Thyroid gland (tissue), 4 donors: Measurements from ENCODE around the gene MRM2. TPM values are rescaled to one million over a fixed set of nuclear protein-coding genes. Genes with fewer than 3 reads are reported as not detected.

Source experiments
- DNase-seq, 2 donors: peaks; one replicate each; pipeline ENCODE4 v3.0.0-alpha.2; 2019
- H3K27ac ChIP-seq, 3 donors: fragments of 200-600 bp; sonication (generic); 1 replicate in 2 of 3; 2 replicates in 1 of 3; pipeline ENCODE4 v1.5.1; 2016 to 2019; ENCODE audit warnings: mild to moderate bottlenecking in 1 of 3, moderate library complexity in 1 of 3
- H3K27me3 ChIP-seq: fragments of 200-600 bp; sonication (generic); one replicate; pipeline ENCODE4 v1.5.1; 2019
- H3K36me3 ChIP-seq, 2 donors: fragments of 200-600 bp; sonication (generic); one replicate each; pipeline ENCODE4 v1.5.1; 2016 to 2019
- H3K4me1 ChIP-seq, 2 donors: fragments of 200-600 bp; sonication (generic); one replicate each; pipeline ENCODE4 v1.5.1; 2017 to 2019
- H3K4me3 ChIP-seq, 3 donors: fragments of 200-600 bp; sonication (generic); replicated peaks in 1 of 3; 1 replicate in 2 of 3; 2 replicates in 1 of 3; pipeline ENCODE4 v1.5.1; 2016; ENCODE audit warnings: mild to moderate bottlenecking in 1 of 3
- H3K9me3 ChIP-seq: fragments of 200-600 bp; sonication (generic); one replicate; pipeline ENCODE4 v1.5.1; 2017
- CTCF ChIP-seq, 6 experiments: fragments of 200-600 bp in 3 of 6; fragments of 450-650 bp in 3 of 6; sonication (generic) in 3 of 6; IDR thresholded peaks; one replicate each; pipeline ENCODE4 v1.5.1; 2016 to 2019; ENCODE audit warnings: antibody characterized with exemption in 6 of 6, mild to moderate bottlenecking in 2 of 6, inconsistent platforms in 1 of 6, moderate library complexity in 1 of 6
- POLR2A ChIP-seq, 2 donors: fragments of 450-650 bp; IDR thresholded peaks; one replicate each; pipeline ENCODE4 v1.6.1; 2017; ENCODE audit warnings: antibody characterized with exemption in 2 of 2, mild to moderate bottlenecking in 2 of 2, moderate library complexity in 1 of 2
- WGBS, 2 donors: methylation state at CpG; one replicate each; pipeline ENCODE4 v1.1.5; 2017; 5-methylcytosine and 5-hydroxymethylcytosine counted together
- intact Hi-C: fragments of 100-400 bp; cut with DNase I; formaldehyde crosslinking; loops from one replicate; pipeline ENCODE4 v1.15.1; 2023
- total RNA-seq, 4 donors: library from RNA; depleted of rRNA; stranded (reverse); fragments of >200 nt; gene quantifications; one replicate each; pipeline ENCODE4 v1.2.3, GENCODE V29; 2016

The MRM2 gene
- total RNA-seq: 10 to 100 TPM; 14.7 to 23.8 (median 18.2) TPM

- H3K36me3 ChIP-seq: peaks cover 13 to 19% of the 10 kb centered on the region in 2 donors
- peak within 1 kb of the TSS in 2 of 3 donors; percentile 43 to 53 for H3K27ac ChIP-seq
- TF ChIP-seq POLR2A (IDR thresholded peaks at IDR 0.05) (peak in 1 of 2 donors; percentile 75), CTCF (IDR thresholded peaks at IDR 0.05) (no peak)
- peak within 1 kb of the TSS; percentile 68 to 97 (median 82) for H3K4me3 ChIP-seq
- H3K9me3 ChIP-seq: no peaks in the 10 kb centered on the region
- 2% methylated on average over 26 to 27 of the region's 81 CpGs for WGBS, 2 donors
- H3K27me3 ChIP-seq: no peaks in the 10 kb centered on the region
- intact Hi-C loops: loop anchor here (10.0 kb wide), 1 partner anchor 113 kb away; the partner anchor contains the start of gene EIF3B
- peaks cover 9 to 17% of the 10 kb centered on the region in 2 donors for H3K4me1 ChIP-seq
- DNase-seq: peak; percentile 85 to 86
These were observed at the start of gene MRM2, which contains the start of gene NUDT1 for GRCh38 chr7:2241580-2242540. TSS of gene MRM2 (minus strand) at chr7:2242205. CDS start at chr7:2242169, 36 bp downstream. TSS of gene NUDT1 (plus strand) at chr7:2242226. CDS start at chr7:2244575, 2,349 bp downstream.

DNA sequence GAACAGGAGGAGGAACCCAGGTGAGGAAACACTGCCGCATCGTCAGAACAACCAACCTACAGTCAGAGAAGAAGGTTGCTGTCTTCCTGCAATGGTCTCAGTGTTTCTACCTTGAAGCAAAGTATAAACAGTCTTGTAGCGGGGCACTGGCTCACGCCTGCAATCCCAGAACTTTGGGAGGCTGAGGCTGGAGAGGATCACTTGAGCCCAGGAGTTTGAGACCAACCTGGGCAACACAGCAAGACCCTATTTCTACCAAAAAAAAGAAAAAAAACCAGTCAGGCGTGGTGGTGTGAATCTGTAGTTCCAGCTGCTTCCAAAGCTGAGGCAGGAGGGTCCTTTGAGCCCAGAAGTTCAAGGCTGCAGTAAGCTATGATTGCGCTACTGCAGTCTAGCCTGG, 48.9 kb upstream of the MRM2 start:
- Histone ChIP-seq H3K4me3 (no peak overlapping the region), H3K27me3 (no peaks in the 10 kb centered on the region), H3K36me3 (no peaks in the 10 kb centered on the region), H3K9me3 (no peaks in the 10 kb centered on the region), H3K27ac (no peak overlapping the region), H3K4me1 (peaks cover under 1 to 3% of the 10 kb centered on the region in 2 donors)
- TF ChIP-seq CTCF (IDR thresholded peaks at IDR 0.05): no peak
- no peak for TF ChIP-seq POLR2A (IDR thresholded peaks at IDR 0.05)
- intact Hi-C loops: no loop called here
- WGBS, 2 donors: 98 to 99% methylated on average over 6 of the region's 6 CpGs
- no peak for DNase-seq

GRCh38 chr7:2289621-2290020, 47.6 kb upstream of the MRM2 start:
- intact Hi-C loops: no loop called here
- Histone ChIP-seq H3K36me3 (no peaks in the 10 kb centered on the region), H3K4me1 (no peaks in the 10 kb centered on the region), H3K9me3 (no peaks in the 10 kb centered on the region), H3K27me3 (no peaks in the 10 kb centered on the region), H3K27ac (no peak overlapping the region), H3K4me3 (no peak overlapping the region)
- TF ChIP-seq POLR2A (IDR thresholded peaks at IDR 0.05): no peak
- no peak for TF ChIP-seq CTCF (IDR thresholded peaks at IDR 0.05)
- WGBS, 2 donors: 92 to 97% methylated on average over 13 of the region's 13 CpGs
- DNase-seq: no peak

GRCh38 chr7:2289111-2289586, 47.1 kb upstream of the MRM2 start:
- Histone ChIP-seq H3K4me1 (no peaks in the 10 kb centered on the region), H3K4me3 (no peak overlapping the region), H3K9me3 (no peaks in the 10 kb centered on the region), H3K27me3 (no peaks in the 10 kb centered on the region), H3K36me3 (no peaks in the 10 kb centered on the region), H3K27ac (no peak overlapping the region)
- WGBS, 2 donors: 86 to 89% methylated on average over 20 of the region's 20 CpGs
- TF ChIP-seq POLR2A (IDR thresholded peaks at IDR 0.05) (no peak), CTCF (IDR thresholded peaks at IDR 0.05) (no peak)
- no peak for DNase-seq
- intact Hi-C loops: no loop called here

- Histone ChIP-seq H3K27me3 (no peaks in the 10 kb centered on the region), H3K27ac (no peak overlapping the region), H3K4me1 (no peaks in the 10 kb centered on the region), H3K9me3 (no peaks in the 10 kb centered on the region), H3K4me3 (no peak overlapping the region), H3K36me3 (no peaks in the 10 kb centered on the region)
- DNase-seq: no peak
- TF ChIP-seq CTCF (IDR thresholded peaks at IDR 0.05) (no peak), POLR2A (IDR thresholded peaks at IDR 0.05) (no peak)
- intact Hi-C loops: no loop called here
- 67 to 73% methylated on average over 8 of the region's 8 CpGs for WGBS, 2 donors
These were observed 46.5 kb upstream of the MRM2 start for GRCh38 chr7:2288503-2288902.
